K562 (cell line): ENCODE measurements around the gene SLC30A1. TPM values are rescaled to one million over a fixed set of nuclear protein-coding genes. Genes with fewer than 3 reads are reported as not detected.
A peak's percentile ranks its signal among the peaks of the same experiment; 100 is the strongest.

Experiments used
- COPS2 ChIP-seq: fragments of 450-650 bp; conservative IDR thresholded peaks from 2 replicates; pipeline ENCODE4 v1.6.1; 2016; ENCODE audit warnings: mild to moderate bottlenecking, moderate library complexity
- NCOA4 ChIP-seq: fragments of 450-650 bp; IDR thresholded peaks from 2 replicates; pipeline ENCODE4 v1.6.1; 2018; ENCODE audit warnings: mild to moderate bottlenecking; ENCODE audit not compliant: partially characterized antibody
- NRF1 ChIP-seq, 2 experiments: fragments of 450-650 bp; IDR thresholded peaks in 1 of 2; conservative IDR thresholded peaks in 1 of 2; 2 replicates each; pipeline ENCODE4 v1.6.1; 2014; ENCODE audit warnings: mild to moderate bottlenecking in 2 of 2
- PHB2 ChIP-seq: fragments of 450-650 bp; IDR thresholded peaks from 2 replicates; pipeline ENCODE4 v1.6.1; 2017; ENCODE audit warnings: low read depth
- RFX7 ChIP-seq: fragments of 250-450 bp; sonication (Bioruptor Pico); IDR thresholded peaks from 2 replicates; pipeline ENCODE4 v1.5.1; 2021; ENCODE audit warnings: mild to moderate bottlenecking
- SMARCC2 ChIP-seq: fragments of 450-650 bp; IDR thresholded peaks from 2 replicates; pipeline ENCODE4 v1.6.1; 2017; ENCODE audit warnings: antibody characterized with exemption, moderate library complexity, mild to moderate bottlenecking, low read depth
- ZNF280B ChIP-seq: fragments of 250-450 bp; sonication (Bioruptor Pico); IDR thresholded peaks from 2 replicates; pipeline ENCODE4 v1.5.1; 2021; ENCODE audit warnings: mild to moderate bottlenecking
- polyA plus RNA-seq, 8 experiments: library from polyadenylated mRNA; depleted of rRNA in 4 of 8; stranded (reverse) in 5 of 8; unstranded in 3 of 8; fragments of >200 nt; fragmentation: Nextera tagmentation in 2 of 8; fragmentation: Illumina TruSeq in 1 of 8; extraction: Ambion mirVana in 2 of 8; extraction: Trizol in 1 of 8; gene quantifications; 2 replicates each; pipeline versions ENCODE4 v1.2.1 to v1.2.3, GENCODE V29; 2011 to 2014; ENCODE audit warnings: inconsistent platforms in 1 of 8, missing spikeins in 1 of 8
- total RNA-seq, 7 experiments: library from RNA; depleted of rRNA in 6 of 7; stranded (reverse); fragments of >200 nt in 6 of 7; fragmentation: Illumina TruSeq in 2 of 7; extraction: Trizol in 2 of 7; gene quantifications; 2 replicates each; pipeline versions ENCODE4 v1.2.1 to v1.2.3, GENCODE V29; 2011 to 2021; ENCODE audit warnings: low replicate concordance in 1 of 7
- TF ChIP-seq, protein P1 (sequence below): fragments of 450-650 bp; IDR thresholded peaks from 2 replicates; pipeline ENCODE4 v1.6.1; 2016; ENCODE audit warnings: mild to moderate bottlenecking, moderate library complexity
- TF ChIP-seq, protein P2 (sequence below), 2 experiments: fragments of 450-650 bp; conservative IDR thresholded peaks; 2 replicates each; pipeline ENCODE4 v1.6.1; 2017; ENCODE audit warnings: mild to moderate bottlenecking in 2 of 2, moderate library complexity in 2 of 2
- TF ChIP-seq, protein P3 (sequence below): fragments of 450-650 bp; IDR thresholded peaks from 2 replicates; pipeline ENCODE4 v1.6.1; 2014; ENCODE audit warnings: low read depth, mild to moderate bottlenecking, moderate library complexity, borderline replicate concordance

The SLC30A1 gene
- total and polyA plus RNA-seq, 9 of the 15 experiments (the other 6 are each of a cell fraction or from before 2014, with no cell fraction given): 4.1 to 14.4 (median 6.6) TPM

- TF ChIP-seq, protein P1, sequence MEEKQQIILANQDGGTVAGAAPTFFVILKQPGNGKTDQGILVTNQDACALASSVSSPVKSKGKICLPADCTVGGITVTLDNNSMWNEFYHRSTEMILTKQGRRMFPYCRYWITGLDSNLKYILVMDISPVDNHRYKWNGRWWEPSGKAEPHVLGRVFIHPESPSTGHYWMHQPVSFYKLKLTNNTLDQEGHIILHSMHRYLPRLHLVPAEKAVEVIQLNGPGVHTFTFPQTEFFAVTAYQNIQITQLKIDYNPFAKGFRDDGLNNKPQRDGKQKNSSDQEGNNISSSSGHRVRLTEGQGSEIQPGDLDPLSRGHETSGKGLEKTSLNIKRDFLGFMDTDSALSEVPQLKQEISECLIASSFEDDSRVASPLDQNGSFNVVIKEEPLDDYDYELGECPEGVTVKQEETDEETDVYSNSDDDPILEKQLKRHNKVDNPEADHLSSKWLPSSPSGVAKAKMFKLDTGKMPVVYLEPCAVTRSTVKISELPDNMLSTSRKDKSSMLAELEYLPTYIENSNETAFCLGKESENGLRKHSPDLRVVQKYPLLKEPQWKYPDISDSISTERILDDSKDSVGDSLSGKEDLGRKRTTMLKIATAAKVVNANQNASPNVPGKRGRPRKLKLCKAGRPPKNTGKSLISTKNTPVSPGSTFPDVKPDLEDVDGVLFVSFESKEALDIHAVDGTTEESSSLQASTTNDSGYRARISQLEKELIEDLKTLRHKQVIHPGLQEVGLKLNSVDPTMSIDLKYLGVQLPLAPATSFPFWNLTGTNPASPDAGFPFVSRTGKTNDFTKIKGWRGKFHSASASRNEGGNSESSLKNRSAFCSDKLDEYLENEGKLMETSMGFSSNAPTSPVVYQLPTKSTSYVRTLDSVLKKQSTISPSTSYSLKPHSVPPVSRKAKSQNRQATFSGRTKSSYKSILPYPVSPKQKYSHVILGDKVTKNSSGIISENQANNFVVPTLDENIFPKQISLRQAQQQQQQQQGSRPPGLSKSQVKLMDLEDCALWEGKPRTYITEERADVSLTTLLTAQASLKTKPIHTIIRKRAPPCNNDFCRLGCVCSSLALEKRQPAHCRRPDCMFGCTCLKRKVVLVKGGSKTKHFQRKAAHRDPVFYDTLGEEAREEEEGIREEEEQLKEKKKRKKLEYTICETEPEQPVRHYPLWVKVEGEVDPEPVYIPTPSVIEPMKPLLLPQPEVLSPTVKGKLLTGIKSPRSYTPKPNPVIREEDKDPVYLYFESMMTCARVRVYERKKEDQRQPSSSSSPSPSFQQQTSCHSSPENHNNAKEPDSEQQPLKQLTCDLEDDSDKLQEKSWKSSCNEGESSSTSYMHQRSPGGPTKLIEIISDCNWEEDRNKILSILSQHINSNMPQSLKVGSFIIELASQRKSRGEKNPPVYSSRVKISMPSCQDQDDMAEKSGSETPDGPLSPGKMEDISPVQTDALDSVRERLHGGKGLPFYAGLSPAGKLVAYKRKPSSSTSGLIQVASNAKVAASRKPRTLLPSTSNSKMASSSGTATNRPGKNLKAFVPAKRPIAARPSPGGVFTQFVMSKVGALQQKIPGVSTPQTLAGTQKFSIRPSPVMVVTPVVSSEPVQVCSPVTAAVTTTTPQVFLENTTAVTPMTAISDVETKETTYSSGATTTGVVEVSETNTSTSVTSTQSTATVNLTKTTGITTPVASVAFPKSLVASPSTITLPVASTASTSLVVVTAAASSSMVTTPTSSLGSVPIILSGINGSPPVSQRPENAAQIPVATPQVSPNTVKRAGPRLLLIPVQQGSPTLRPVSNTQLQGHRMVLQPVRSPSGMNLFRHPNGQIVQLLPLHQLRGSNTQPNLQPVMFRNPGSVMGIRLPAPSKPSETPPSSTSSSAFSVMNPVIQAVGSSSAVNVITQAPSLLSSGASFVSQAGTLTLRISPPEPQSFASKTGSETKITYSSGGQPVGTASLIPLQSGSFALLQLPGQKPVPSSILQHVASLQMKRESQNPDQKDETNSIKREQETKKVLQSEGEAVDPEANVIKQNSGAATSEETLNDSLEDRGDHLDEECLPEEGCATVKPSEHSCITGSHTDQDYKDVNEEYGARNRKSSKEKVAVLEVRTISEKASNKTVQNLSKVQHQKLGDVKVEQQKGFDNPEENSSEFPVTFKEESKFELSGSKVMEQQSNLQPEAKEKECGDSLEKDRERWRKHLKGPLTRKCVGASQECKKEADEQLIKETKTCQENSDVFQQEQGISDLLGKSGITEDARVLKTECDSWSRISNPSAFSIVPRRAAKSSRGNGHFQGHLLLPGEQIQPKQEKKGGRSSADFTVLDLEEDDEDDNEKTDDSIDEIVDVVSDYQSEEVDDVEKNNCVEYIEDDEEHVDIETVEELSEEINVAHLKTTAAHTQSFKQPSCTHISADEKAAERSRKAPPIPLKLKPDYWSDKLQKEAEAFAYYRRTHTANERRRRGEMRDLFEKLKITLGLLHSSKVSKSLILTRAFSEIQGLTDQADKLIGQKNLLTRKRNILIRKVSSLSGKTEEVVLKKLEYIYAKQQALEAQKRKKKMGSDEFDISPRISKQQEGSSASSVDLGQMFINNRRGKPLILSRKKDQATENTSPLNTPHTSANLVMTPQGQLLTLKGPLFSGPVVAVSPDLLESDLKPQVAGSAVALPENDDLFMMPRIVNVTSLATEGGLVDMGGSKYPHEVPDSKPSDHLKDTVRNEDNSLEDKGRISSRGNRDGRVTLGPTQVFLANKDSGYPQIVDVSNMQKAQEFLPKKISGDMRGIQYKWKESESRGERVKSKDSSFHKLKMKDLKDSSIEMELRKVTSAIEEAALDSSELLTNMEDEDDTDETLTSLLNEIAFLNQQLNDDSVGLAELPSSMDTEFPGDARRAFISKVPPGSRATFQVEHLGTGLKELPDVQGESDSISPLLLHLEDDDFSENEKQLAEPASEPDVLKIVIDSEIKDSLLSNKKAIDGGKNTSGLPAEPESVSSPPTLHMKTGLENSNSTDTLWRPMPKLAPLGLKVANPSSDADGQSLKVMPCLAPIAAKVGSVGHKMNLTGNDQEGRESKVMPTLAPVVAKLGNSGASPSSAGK: peak; percentile 87
- TF ChIP-seq ZNF280B (CRISPR knock-in tag) (no peak), NCOA4 (no peak), RFX7 (CRISPR knock-in tag) (no peak; the same call in 1 of the 2 replicates), NRF1 (conservative IDR thresholded peaks at IDR 0.05 in 1 of 2, IDR thresholded peaks at IDR 0.05 in 1 of 2) (peak; percentile 72 to 79), COPS2 (no peak), SMARCC2 (peak; percentile 63), PHB2 (no peak)
- TF ChIP-seq, protein P2, sequence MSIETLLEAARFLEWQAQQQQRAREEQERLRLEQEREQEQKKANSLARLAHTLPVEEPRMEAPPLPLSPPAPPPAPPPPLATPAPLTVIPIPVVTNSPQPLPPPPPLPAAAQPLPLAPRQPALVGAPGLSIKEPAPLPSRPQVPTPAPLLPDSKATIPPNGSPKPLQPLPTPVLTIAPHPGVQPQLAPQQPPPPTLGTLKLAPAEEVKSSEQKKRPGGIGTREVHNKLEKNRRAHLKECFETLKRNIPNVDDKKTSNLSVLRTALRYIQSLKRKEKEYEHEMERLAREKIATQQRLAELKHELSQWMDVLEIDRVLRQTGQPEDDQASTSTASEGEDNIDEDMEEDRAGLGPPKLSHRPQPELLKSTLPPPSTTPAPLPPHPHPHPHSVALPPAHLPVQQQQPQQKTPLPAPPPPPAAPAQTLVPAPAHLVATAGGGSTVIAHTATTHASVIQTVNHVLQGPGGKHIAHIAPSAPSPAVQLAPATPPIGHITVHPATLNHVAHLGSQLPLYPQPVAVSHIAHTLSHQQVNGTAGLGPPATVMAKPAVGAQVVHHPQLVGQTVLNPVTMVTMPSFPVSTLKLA (conservative IDR thresholded peaks at IDR 0.05): peak; percentile 47 to 83; a peak in 3 of 4 replicates
- TF ChIP-seq, protein P3, sequence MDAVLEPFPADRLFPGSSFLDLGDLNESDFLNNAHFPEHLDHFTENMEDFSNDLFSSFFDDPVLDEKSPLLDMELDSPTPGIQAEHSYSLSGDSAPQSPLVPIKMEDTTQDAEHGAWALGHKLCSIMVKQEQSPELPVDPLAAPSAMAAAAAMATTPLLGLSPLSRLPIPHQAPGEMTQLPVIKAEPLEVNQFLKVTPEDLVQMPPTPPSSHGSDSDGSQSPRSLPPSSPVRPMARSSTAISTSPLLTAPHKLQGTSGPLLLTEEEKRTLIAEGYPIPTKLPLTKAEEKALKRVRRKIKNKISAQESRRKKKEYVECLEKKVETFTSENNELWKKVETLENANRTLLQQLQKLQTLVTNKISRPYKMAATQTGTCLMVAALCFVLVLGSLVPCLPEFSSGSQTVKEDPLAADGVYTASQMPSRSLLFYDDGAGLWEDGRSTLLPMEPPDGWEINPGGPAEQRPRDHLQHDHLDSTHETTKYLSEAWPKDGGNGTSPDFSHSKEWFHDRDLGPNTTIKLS: peak; percentile 37; the same call in 1 of the 2 replicates
Observed at GRCh38 chr1:211613108-211613947, 34.4 kb upstream of the SLC30A1 start (continued).
